ENCODE data around the gene KMT2A. TPM values are rescaled to one million over a fixed set of nuclear protein-coding genes. Genes with fewer than 3 reads are reported as not detected.
"Not testable (repeated sequence)": the region's sequence is repeated elsewhere in the genome, so short reads cannot be mapped to it uniquely, and the experiment has no call there.

KMT2A gene
- total RNA-seq, 3 donors from 2014 or later, result 49.0 to 89.3 (median 51.4) TPM

DNA sequence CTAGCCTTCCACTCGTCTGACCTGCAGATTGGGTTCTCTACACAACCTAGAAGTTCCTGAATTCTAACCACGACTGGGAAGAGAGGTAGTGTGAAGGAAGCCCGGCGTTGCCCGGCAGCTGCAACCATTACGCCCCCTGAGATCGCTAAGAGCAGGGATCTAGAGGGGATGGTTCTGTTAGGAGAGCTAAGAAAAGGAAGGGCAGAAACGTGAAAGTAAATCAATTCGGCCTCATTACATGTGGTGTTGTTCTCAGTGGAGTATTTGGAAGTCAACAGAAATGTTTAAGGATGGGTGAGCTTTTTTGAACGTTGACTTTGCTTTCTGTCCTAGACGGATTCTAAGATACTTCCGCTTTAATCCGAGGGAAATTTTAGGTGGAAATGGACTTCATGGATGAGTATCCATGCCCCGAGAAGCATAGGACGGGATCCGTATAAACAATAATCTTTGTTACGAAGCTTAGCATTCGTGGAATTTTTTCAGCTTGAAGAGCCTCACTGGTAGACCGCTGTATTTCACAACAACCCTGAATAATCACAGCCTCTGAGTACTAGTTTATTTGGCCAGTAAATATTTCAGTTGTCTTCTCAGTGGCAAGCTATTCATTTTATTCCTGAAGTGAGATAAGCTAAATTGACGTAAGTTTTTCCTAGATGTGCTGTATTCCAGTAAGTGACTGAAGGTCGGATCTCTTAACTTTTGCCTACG, 34.3 kb upstream of the KMT2A start:
- intact Hi-C loops (cut with DNase I, micrococcal nuclease), result no loop called here
- H3K9me3 ChIP-seq, result no peaks in the 10 kb centered on the region
- TF ChIP-seq, protein P1, sequence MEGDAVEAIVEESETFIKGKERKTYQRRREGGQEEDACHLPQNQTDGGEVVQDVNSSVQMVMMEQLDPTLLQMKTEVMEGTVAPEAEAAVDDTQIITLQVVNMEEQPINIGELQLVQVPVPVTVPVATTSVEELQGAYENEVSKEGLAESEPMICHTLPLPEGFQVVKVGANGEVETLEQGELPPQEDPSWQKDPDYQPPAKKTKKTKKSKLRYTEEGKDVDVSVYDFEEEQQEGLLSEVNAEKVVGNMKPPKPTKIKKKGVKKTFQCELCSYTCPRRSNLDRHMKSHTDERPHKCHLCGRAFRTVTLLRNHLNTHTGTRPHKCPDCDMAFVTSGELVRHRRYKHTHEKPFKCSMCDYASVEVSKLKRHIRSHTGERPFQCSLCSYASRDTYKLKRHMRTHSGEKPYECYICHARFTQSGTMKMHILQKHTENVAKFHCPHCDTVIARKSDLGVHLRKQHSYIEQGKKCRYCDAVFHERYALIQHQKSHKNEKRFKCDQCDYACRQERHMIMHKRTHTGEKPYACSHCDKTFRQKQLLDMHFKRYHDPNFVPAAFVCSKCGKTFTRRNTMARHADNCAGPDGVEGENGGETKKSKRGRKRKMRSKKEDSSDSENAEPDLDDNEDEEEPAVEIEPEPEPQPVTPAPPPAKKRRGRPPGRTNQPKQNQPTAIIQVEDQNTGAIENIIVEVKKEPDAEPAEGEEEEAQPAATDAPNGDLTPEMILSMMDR (IDR thresholded peaks at IDR 0.05), result no peak
- ATAC-seq (no peak), DNase-seq (no peak)
- peak overlapping the region; percentile 93 for H3K4me3 ChIP-seq
- H3K36me3 ChIP-seq (ENCODE audit: low read depth), result no peaks in the 10 kb centered on the region
- H3K4me1 ChIP-seq (ENCODE audit: low read depth), result peaks cover 18% of the 10 kb centered on the region

DNA sequence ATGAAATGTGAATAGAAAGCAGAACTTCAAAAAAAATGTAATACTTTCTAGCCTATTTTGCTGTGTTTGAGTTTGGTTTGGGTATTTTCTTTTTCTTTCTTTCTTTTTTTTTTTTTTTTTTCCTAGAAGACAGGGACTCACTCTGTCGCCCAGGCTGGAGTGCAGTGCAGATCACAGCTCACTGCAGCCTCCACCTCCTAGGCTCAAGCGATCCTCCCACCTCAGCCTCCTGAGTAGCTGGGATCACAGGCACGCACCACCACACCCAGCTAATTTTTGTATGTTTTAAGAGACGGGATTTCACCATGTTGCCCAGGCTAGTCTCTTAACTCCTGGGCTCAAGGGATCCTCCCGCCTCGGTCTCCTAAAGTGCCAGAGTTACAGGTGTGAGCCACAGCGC, 33.7 kb upstream of the KMT2A start:
- H3K9me3 ChIP-seq; DNase-seq; ATAC-seq; intact Hi-C loops (cut with DNase I, micrococcal nuclease); H3K36me3 ChIP-seq (ENCODE audit: low read depth): not testable (repeated sequence)
- peaks cover 18% of the 10 kb centered on the region for H3K4me1 ChIP-seq (ENCODE audit: low read depth)
- peak overlapping the region; percentile 93 for H3K4me3 ChIP-seq

DNA sequence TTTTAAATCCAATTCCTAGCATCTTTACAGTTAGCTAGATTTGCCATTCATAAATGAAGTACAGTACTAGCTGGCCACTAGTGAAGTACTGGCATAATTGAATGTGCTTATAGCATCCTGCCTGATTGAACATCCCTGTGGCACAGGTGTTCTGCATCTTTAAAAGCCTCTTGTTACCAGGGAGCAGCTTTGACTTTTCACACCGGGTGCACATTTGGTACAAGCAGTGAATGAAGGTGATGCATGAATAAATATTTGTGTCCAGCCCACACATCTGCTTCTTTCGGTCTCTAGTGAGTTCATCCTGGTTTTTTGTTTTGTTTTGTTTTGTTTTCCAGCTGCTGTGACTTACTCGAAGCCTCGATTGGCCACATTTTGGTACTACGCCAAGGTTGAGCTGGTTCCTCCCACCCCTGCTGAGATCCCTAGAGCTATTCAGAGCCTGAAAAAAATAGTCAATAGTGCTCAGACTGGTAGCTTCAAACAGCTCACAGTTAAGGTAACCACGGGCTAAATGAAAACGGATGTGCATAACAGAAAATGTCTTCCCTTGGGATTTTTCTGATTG, 29.6 kb upstream of the KMT2A start:
- TF ChIP-seq, protein P1 (IDR thresholded peaks at IDR 0.05), result no peak
- ATAC-seq (no peak), DNase-seq (peak in 1 of 3 donors; percentile 19)
- H3K9me3 ChIP-seq, result no peaks in the 10 kb centered on the region
- intact Hi-C loops (cut with DNase I, micrococcal nuclease), result no loop called here
- no peaks in the 10 kb centered on the region for H3K36me3 ChIP-seq (ENCODE audit: low read depth)
- H3K4me3 ChIP-seq, result no peak overlapping the region
- H3K4me1 ChIP-seq (ENCODE audit: low read depth), result peaks cover 20% of the 10 kb centered on the region

DNA sequence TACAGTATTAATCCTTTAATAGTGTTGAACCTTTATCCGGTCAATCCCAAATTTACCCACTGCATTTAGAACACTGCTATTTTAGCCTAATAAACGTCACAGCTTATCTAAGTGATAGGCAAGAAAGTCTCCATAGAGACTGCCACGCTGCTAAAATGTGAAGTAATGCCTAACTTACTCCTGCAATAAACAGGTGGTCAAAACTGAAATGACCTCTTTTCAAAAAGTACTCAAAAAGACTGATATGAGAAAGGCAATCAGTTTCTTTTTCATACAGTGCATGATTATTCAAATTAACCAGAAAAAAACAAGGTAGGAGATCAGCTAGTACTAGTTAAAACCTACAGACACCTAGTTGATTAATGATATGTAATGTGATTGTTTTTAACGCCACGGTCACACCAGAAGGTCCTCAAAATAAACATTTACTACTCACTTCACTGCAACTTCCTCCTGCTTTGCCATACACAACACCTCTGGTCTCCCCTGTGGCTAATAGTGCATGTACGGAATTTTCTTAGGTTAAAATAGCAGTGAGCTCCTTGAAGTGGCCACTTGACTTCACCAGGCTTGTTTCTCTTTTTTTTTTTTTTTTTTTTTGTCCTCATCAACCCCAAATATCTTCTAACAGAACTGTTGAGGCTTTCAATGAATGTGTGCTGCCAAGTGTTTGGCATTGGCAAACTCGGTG, 26.1 kb upstream of the KMT2A start:
- no peak overlapping the region for H3K4me3 ChIP-seq
- peaks cover 12% of the 10 kb centered on the region for H3K4me1 ChIP-seq (ENCODE audit: low read depth)
- H3K9me3 ChIP-seq, result no peaks in the 10 kb centered on the region
- DNase-seq (no peak), ATAC-seq (no peak)
- no peaks in the 10 kb centered on the region for H3K36me3 ChIP-seq (ENCODE audit: low read depth)
- TF ChIP-seq, protein P1 (IDR thresholded peaks at IDR 0.05), result no peak
- intact Hi-C loops (cut with DNase I, micrococcal nuclease), result no loop called here

DNA sequence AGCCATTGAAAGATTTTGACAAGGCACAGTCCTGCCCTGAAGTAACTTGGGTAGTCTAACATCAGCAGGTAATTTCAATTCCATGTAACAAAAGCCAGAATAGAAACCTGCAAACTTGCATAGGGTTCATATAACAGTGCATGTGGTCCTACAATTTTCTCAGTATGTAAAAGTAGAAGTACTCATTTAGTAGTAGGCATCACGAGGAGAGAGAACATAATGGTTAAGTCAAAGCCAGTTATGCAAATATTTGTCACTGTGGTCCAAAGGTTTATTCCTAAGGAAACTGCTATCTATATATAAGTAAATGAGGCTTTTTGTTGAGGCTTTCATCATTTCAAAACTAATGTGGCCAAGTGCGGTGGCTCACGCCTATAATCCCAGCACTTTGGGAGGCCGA, 24.8 kb upstream of the KMT2A start:
- Histone ChIP-seq H3K4me1 (ENCODE audit: low read depth) (peaks cover 15% of the 10 kb centered on the region), H3K36me3 (ENCODE audit: low read depth) (no peaks in the 10 kb centered on the region), H3K9me3 (no peaks in the 10 kb centered on the region), H3K4me3 (no peak overlapping the region)
- peak; percentile 58 for ATAC-seq
- intact Hi-C loops (cut with DNase I, micrococcal nuclease), result no loop called here
- TF ChIP-seq, protein P1 (IDR thresholded peaks at IDR 0.05), result no peak
- no peak for DNase-seq

DNA sequence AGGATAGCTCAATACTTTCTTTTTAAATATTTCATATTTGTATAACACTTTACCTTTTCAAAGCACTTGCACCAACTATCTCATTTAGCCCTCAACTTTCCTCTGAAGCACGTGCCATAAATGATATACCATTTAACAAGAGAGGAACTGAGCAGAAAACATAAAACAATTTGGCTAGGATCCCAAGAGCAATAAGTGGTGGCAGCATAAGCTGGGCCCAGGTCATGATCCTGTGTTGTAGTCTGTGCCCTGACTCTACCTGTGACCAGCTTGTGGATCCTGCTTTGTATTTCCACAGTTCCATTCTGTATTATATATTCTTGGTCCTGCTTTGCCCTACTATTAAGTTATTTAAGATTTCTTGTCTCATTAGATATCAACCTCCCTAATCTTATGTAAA, 23.4 kb upstream of the KMT2A start:
- no peaks in the 10 kb centered on the region for H3K9me3 ChIP-seq

More for the DNA sequence above, 23.4 kb upstream of the KMT2A start:
- H3K36me3 ChIP-seq (ENCODE audit: low read depth), result no peaks in the 10 kb centered on the region
- intact Hi-C loops (cut with DNase I, micrococcal nuclease), result no loop called here
- DNase-seq (peak in 1 of 3 donors; percentile 17), ATAC-seq (peak; percentile 55)
- H3K4me1 ChIP-seq (ENCODE audit: low read depth), result peaks cover 15% of the 10 kb centered on the region
- TF ChIP-seq, protein P1 (IDR thresholded peaks at IDR 0.05), result no peak
- no peak overlapping the region for H3K4me3 ChIP-seq

All from mucosa of descending colon (tissue), 3 donors.